Islet of Langerhans (tissue), 1 donor: ENCODE data around the gene NOTUM.

Experiments
- FAIRE-seq: peaks from one replicate; lab custom pipeline; 2011; peaks lifted over from hg19 to GRCh38; lab: Jason Lieb, UNC

The NOTUM gene

DNA sequence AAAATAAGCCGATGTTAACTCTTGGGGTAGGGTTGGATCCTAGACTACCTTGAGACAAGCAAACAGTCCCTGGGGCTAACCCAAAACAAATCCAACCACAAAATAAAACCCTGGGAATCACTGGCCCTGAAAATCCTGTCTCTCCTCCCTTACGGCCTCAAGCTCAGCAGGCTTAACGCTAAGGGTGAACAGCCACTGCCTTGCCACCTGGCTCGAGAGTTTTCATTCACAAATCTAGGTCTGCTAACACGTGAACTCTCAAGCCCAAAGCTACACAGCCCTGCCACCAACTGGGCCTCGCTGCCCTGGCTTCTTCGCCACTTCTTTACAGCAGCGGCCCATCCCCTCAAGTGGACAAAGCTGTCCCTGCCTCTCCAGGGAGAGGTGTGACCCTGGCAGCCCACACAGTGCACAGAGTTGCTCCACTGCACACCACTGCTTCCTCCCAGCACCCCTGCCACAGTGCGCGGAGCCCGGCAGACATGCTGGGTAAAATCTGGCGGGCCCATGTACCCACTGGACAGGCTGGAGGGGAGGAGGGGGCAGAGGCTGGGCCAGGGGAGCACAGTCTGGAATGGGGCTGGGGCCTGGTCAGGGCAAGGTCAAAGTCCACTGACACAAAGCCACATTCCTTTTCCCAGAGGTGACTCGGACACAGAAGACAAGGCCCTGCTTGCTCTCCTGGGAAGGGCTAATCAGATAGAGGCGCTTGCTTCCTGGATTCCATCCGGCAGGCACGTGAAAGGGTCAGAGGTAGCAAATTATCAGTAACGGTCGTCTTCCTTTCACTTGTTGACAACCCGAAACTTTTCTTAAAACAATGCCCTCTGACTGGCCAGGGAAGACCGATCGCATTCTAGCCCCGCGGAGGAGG, 50.8 kb downstream of the NOTUM start:
- FAIRE-seq = no peak

GRCh38 chr17:81909231-81909630, 51.8 kb downstream of the NOTUM start:
- no peak for FAIRE-seq

- FAIRE-seq = no peak
Measured at GRCh38 chr17:81908793-81909192, 52.2 kb downstream of the NOTUM start.

DNA sequence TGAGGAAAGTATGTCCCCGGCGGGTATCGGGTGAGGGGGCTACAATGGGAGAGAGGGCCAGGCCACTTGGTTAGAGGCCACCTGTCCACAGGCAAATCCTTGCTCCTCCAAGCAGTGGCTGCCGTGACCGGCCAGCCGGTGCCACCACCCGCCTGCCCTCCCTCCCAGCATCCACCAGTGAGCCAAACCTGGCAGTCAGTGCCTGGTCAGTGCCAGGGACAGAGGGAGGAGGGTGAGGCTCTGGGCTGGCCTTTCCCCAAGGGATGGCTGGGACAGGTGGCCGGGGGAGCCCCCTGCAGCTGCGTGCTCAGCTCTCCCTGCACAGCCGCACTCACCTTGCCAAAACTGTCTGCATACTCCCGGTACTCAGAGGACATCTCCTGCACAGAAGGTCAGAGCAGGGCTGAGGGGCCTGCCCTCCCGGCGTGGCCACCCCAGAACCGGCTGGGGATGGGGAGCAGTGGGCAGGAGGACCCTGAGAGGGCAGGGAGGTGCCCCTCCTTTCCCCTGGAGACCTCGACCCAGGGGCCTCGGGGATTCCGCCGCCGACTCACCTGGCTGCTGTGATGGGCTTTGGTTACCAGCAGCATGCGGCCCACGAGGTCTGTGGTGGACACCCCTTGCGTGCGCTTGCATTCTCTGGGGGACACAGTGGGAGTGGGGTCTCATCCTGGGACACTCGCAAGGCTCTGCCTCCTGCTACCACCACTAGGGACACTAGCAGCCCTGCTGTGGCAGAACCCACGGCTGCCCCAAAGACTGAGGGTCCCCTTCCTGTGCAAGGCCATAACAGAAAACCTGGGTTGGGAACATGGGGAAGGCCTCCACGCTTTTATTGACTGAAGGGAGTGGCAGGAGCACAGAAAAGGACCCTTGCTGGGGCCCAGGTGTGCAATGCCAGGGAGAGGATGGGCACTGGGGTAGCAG, 53.5 kb downstream of the NOTUM start:
- no peak for FAIRE-seq

GRCh38 chr17:81906476-81907218, 54.3 kb downstream of the NOTUM start:
- no peak for FAIRE-seq

DNA sequence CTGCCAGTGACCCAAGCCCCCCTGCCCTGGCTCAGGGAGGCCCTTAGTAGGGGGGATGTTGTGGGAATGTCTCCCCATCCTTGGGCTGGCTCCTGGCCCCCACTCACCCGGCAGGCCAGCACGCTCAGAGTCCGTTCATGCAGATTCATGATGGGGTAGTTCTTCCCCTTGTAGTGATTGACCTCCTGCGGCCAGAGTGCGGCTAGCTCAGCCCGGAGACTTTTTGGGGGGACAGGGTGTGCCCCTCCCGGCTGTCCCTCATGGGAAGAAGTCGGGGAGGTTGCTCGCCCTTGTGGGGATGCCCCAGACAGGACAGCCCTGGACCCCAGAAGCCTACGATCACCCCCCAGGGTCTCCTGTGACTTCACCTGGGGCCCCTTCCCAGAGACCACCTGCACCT, 55.0 kb downstream of the NOTUM start:
- no peak for FAIRE-seq

DNA sequence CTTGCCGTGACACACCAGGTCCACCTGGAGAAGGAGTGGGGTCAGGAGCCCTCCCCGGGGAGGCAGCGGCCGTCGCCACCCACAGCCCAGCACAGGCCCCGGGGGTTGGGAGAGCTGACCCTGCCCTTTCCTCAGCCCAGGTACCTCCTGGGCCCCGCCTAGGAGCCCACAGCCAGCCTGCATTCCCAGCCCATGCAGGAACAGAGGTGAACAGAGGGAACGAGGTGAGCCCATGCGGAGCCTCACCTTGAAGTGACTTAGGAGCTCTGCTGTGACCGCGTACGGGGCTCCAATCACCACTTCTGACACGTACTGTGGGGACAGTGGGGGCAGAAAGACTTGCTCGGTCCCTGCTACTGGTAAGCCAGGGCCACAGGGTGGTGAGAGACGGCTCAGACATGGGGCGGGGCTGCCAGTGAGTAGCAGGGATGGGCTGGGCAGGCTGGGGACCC, 55.5 kb downstream of the NOTUM start:
- no peak for FAIRE-seq

- no peak for FAIRE-seq
Measured at GRCh38 chr17:81904600-81905423, 56.2 kb downstream of the NOTUM start.

GRCh38 chr17:81903896-81904599, 56.9 kb downstream of the NOTUM start:
- no peak for FAIRE-seq

DNA sequence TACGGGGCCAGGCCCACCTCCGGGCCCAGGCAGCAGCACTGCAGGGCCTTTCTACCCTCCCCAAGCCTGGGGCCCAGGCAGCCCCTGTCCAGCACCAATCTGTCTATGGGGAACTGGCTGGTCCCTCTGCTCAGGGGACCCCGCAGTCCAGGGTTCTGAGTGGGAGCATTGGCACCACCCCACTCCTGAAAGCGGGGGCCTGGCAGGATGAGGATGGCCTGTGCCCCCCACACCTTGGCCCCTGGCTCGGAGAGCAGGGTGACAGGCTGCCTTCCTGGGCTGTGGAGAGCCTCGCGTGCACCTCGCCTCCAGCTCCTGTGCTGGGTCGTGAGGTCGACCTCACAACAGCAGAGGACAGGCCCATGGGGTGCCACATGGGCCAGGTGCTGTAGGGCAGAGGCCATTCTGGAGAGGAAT, 57.6 kb downstream of the NOTUM start:
- no peak for FAIRE-seq

DNA sequence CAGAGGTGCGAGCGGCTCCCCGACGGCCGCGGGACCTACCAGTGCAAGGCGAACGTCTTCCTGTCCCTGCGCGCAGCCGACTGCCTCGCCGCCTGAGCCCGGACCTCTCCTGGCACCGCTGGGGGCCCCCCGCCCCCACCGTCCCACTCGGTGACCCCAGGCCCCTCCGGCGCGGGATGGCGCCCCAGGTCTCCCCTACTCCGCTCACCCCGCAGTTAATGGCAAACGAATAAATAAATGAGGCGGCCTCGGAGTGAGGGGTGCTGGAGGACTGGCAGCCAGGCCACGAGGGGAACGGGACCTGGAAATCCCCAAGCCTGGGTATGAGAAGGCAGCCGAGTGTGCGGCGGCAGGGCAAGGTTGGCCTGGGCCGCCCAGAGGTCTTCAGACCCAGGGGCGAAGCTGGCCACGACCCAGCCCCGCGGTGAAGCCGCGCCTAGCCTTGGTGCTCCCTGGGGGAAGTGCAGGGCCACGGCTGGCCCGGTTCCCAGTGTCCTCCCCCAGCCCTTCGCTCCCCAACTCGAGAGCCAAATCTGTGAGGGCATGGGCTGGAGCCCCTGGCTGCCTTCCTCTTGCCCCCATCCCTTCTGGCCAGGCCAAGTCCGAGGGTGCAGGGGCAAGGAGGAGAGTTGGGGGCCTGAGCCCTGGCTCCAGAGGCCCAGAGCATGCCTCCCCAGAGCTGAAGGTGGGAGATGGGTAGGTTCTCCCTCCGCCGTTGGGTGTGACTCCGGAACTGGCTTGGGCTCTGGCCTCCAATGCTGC, 58.2 kb downstream of the NOTUM start:
- FAIRE-seq = no peak
